NCI-H510A treated with DMSO at 0.1 percent for 48 hours (cell line): ENCODE data around the gene CMSS1.

Source experiments
- DNase-seq: peaks from one replicate; lab custom pipeline; 2025; lab: John Stamatoyannopoulos, UW

The CMSS1 gene

GRCh38 chr3:99934975-99935797 is 117.5 kb downstream of the CMSS1 start:
- no peak for DNase-seq

GRCh38 chr3:99938270-99938911 is 120.7 kb downstream of the CMSS1 start:
- DNase-seq, result no peak

GRCh38 chr3:99939876-99940275 is 122.2 kb downstream of the CMSS1 start:
- no peak for DNase-seq

GRCh38 chr3:99940350-99940749 is 122.7 kb downstream of the CMSS1 start:
- no peak for DNase-seq

GRCh38 chr3:99941211-99941610 is 123.5 kb downstream of the CMSS1 start:
- no peak for DNase-seq

GRCh38 chr3:99943931-99944761 is 126.5 kb downstream of the CMSS1 start:
- DNase-seq, result no peak

DNA sequence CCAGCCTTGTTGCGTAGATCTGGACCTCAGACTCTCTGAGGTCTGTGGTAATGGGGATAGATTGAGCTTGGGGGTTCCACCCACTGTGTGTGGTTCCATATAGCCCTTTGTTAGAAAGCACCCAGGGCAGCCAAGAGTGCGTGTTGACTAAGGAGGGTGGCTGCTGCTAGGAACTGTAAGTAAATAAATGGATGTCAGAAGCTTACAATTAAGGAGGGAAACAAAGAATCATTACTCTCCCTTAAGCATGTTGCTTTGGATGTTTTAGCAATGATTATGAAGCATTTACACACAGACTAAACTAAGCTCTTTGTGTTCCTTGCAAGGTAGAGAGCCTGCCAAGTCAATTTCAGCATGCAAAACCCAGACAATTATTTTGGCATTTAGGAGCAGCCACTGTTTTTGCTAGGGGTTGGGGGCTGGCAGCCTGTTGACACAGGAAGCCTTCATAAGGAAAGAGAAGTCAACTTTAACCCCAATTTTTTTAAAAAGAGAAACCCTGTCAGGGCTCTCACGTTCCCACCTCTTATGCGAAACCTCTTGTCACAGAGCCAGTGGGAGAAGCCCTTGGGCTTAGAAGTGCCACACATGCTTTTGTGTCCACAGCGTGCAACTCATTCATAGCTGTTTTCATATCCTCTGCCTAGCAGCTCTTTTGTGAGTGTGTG is 127.8 kb downstream of the CMSS1 start:
- no peak for DNase-seq

DNA sequence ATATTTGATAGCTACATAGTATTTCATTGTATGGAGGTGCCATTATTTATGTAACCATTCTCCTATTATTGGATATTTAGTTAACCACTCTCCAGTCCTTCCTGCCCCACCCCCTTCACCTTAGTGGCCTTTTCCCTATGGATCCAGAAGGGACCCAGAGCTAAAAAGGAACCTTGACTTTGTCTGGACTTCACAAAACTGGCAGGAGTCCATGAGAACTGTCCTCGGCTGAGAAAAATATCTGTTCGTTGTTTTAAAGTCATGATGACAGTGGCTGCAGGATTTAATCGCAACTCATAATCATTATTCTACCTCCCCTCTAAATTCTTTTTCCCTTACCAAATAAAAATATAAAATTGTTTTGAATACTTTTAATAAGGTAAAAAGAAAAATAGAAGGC is 129.7 kb downstream of the CMSS1 start:
- DNase-seq, result no peak

- DNase-seq, result no peak
These were observed 130.9 kb downstream of the CMSS1 start for GRCh38 chr3:99948467-99949089.

- DNase-seq, result no peak
These were observed 132.5 kb downstream of the CMSS1 start for GRCh38 chr3:99949956-99950670.

DNA sequence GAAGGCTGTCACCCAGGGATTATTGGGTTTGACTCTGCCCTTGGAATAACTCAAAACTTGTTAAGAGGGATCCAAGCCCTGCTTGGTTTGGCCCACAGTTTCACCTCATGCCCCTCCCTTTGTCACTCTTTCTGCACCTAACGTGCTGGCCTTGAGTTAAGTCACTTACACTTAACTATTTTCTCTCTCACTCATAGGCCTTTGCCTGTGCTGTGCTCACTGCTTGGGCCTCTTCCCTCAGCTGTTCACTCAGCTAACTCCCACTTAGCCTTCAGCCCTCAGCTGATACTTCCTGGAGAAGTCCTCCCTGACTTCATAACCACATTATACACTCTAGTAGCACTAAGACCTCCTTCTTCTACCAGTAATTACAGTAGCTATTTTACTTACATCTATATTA is 133.3 kb downstream of the CMSS1 start:
- DNase-seq, result no peak

GRCh38 chr3:99951701-99952100 is 134.0 kb downstream of the CMSS1 start:
- no peak for DNase-seq

DNA sequence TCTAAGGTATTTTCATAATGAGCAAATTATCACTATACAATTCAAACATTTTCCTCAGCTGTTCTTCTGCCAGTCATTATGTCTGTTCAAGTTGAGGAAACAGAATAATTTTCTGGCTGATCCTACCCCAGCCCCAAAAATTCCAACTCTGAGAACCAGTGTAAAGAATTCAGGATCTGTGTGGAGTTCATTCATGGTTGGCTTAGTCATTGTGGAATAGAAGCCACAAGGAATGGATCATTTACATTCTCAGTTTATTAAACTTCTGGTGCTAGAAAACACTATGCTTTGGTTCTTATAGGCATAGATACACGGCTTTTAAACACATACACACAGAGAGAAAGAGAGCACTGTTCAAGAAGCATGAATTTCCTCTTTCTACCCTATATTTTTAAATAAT is 134.6 kb downstream of the CMSS1 start:
- DNase-seq, result no peak

GRCh38 chr3:99953596-99953995 is 135.9 kb downstream of the CMSS1 start:
- DNase-seq, result no peak

- no peak for DNase-seq
These were observed 137.4 kb downstream of the CMSS1 start for GRCh38 chr3:99954914-99955644.

DNA sequence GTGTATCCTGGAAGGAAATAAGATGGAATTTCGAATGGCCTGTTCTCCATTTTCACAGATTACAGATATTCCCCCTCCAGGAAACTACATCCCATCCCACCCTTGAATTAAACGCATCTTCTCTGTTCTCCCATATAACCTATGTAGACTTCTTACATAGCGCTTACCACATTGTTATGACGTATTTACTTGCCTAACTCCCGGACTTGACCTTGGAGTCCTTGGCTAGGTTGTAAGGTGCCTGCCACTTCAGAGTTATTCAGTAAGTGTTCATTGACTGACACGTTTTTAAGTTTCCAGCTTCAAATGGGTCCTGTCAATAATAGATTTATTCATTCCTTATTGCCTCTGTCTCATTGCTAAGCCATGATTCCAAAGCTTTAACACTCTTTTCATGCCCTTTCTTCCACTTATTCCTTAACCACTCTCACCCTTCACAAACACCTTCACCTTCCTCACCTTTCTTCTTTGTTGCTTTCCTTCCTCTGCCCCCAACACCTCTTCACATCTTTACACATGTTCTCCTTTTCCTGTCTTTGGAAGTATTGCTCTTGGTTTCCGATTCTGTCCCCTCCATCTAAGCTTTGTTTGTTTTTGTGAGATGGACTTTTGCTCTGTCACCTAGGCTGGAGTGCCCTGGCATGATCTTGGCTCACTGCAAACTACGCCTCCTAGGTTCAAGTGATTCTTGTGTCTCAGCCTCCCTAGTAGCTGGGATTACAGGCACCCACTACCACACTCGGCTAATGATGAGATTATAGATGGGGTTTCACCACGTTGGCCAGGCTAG is 138.3 kb downstream of the CMSS1 start:
- no peak for DNase-seq

DNA sequence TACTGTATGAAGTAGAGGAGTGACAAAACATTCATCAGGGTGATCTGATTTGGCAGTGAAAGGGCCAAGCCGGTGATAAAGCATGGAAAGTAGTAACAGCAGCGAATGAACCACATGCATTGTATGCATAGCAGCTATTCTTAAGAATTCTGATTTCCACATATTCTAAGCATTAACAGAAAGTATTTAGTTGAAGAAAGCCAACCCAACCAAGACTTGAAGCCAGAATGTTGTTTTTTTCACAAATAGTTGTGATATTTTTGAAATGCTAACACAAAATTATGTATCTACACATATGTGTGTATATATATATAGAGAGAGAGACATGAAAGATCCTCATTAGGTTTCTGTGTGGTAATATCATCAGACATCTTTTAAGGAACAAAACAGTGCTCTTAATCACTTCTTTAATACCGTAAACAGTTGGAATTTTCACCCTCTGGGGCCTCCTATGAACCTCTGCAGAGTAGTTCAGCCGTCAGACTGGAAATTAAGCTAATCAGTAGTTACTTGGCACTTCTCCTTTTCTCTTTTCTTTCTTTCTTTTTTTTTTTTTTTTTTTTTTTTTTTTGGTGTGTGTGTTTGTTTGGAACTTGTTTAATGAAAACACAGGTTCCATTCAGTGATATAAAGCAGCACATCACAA is 139.6 kb downstream of the CMSS1 start:
- DNase-seq, result no peak

DNA sequence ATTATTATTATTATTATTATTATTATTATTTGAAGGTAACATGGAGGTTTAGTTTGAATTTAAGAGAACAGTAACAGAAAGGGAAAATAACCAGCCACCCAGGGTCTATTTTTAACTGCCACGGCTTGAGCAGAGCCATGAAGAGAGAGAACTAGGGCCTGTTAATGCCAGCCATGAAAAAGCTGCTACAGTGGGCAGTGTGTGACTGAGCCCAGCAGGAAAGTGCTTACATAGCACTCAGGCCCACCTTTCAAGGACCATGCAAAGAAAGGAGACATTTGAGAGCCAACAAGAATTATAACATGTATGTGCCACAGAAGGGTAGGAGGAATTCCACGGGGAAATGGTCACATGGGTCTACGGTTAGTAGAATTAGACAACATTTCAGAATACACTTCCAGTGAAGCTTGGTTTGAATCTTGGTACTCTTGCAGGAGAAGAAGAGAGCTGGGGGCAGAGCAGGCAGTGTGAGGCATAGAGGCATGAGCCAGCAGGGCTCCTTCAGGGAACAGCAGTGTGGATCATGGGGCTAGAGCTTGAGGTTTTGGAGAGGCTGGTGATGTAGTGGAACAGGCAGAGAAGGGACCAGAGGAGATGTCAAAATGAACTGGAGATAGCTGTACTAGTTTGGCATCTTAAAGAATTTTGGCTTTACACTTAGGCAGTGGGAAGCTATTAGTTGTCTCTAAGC is 140.7 kb downstream of the CMSS1 start:
- no peak for DNase-seq
